Measurements from ENCODE around the gene CHIC2.

The CHIC2 gene

GRCh38 chr4:54006755-54007154, 57.6 kb downstream of the CHIC2 start:
- no peak for DNase-seq (ENCODE audit: low spot score)

GRCh38 chr4:54005475-54005874, 58.9 kb downstream of the CHIC2 start:
- peak; percentile 3 for DNase-seq (ENCODE audit: low spot score)

- DNase-seq (ENCODE audit: low spot score), result no peak
These were observed 59.9 kb downstream of the CHIC2 start for GRCh38 chr4:54004463-54004862.

- DNase-seq (ENCODE audit: low spot score), result no peak
These were observed 62.6 kb downstream of the CHIC2 start for GRCh38 chr4:54001668-54002365.

- DNase-seq (ENCODE audit: low spot score), result no peak
These were observed 66.5 kb downstream of the CHIC2 start for GRCh38 chr4:53997898-53998297.

- DNase-seq (ENCODE audit: low spot score), result no peak
These were observed 69.9 kb downstream of the CHIC2 start for GRCh38 chr4:53994382-53995102.

GRCh38 chr4:53992785-53993184, 71.6 kb downstream of the CHIC2 start:
- DNase-seq (ENCODE audit: low spot score), result no peak

- DNase-seq (ENCODE audit: low spot score), result no peak
These were observed 72.6 kb downstream of the CHIC2 start for GRCh38 chr4:53991821-53992220.

- DNase-seq (ENCODE audit: low spot score), result no peak
These were observed 73.8 kb downstream of the CHIC2 start for GRCh38 chr4:53990641-53991040.

GRCh38 chr4:53987761-53988171, 76.6 kb downstream of the CHIC2 start:
- DNase-seq (ENCODE audit: low spot score), result no peak

- DNase-seq (ENCODE audit: low spot score), result no peak
These were observed 78.3 kb downstream of the CHIC2 start for GRCh38 chr4:53986062-53986461.

GRCh38 chr4:53981567-53981966, 82.8 kb downstream of the CHIC2 start:
- no peak for DNase-seq (ENCODE audit: low spot score)

GRCh38 chr4:53981066-53981465, 83.3 kb downstream of the CHIC2 start:
- DNase-seq (ENCODE audit: low spot score), result no peak

GRCh38 chr4:53974561-53974960, 89.8 kb downstream of the CHIC2 start:
- no peak for DNase-seq (ENCODE audit: low spot score)

- no peak for DNase-seq (ENCODE audit: low spot score)
These were observed 96.4 kb downstream of the CHIC2 start for GRCh38 chr4:53967986-53968385.

GRCh38 chr4:53963781-53964180, 100.6 kb downstream of the CHIC2 start:
- DNase-seq (ENCODE audit: low spot score), result no peak

- no peak for DNase-seq (ENCODE audit: low spot score)
These were observed 101.1 kb downstream of the CHIC2 start for GRCh38 chr4:53963336-53963735.

GRCh38 chr4:53962516-53963225, 101.7 kb downstream of the CHIC2 start:
- no peak for DNase-seq (ENCODE audit: low spot score)

GRCh38 chr4:53961351-53961750, 103.1 kb downstream of the CHIC2 start:
- DNase-seq (ENCODE audit: low spot score), result no peak

- no peak for DNase-seq (ENCODE audit: low spot score)
These were observed 103.6 kb downstream of the CHIC2 start for GRCh38 chr4:53960843-53961242.

Data from CD4-positive, alpha-beta T cell treated with Interleukin-15 for 4 hours (primary cell).